Prostate gland (tissue), 2 donors: ENCODE data around the gene CFAP47.

Experiments
- POLR2A ChIP-seq: fragments of 450-650 bp; IDR thresholded peaks from one replicate; pipeline ENCODE4 v1.6.1; 2016; ENCODE audit warnings: antibody characterized with exemption, mild to moderate bottlenecking
- TF ChIP-seq, protein P1 (sequence below), 4 experiments: fragments of 200-600 bp in 2 of 4; fragments of 450-650 bp in 2 of 4; sonication (generic) in 2 of 4; IDR thresholded peaks; 1 replicate in 3 of 4; 2 replicates in 1 of 4; pipeline ENCODE4 v1.5.1; 2016 to 2019; ENCODE audit warnings: antibody characterized with exemption in 4 of 4, mild to moderate bottlenecking in 2 of 4, moderate library complexity in 2 of 4

DNA sequence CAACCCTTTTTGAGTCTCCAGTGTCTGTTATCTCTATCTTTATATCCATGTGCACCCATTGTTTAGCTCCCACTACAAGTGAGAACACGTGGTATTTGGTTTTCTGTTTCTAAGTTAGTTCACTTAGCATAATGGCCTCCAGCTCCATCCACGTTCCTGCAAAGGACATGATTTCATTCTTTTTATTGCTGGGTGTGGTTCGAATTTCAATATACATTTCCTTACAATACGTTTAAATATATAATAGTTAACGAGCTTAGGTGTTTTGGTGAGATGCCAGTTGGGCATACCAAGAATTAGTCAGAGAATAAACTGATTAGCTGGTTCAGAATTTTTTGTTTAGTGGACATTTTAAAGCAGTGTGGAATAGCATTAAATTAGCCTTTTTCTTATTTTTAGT lies 196.7 kb downstream of the CFAP47 start:
- no peak for TF ChIP-seq POLR2A
- TF ChIP-seq, protein P1, sequence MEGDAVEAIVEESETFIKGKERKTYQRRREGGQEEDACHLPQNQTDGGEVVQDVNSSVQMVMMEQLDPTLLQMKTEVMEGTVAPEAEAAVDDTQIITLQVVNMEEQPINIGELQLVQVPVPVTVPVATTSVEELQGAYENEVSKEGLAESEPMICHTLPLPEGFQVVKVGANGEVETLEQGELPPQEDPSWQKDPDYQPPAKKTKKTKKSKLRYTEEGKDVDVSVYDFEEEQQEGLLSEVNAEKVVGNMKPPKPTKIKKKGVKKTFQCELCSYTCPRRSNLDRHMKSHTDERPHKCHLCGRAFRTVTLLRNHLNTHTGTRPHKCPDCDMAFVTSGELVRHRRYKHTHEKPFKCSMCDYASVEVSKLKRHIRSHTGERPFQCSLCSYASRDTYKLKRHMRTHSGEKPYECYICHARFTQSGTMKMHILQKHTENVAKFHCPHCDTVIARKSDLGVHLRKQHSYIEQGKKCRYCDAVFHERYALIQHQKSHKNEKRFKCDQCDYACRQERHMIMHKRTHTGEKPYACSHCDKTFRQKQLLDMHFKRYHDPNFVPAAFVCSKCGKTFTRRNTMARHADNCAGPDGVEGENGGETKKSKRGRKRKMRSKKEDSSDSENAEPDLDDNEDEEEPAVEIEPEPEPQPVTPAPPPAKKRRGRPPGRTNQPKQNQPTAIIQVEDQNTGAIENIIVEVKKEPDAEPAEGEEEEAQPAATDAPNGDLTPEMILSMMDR (IDR thresholded peaks at IDR 0.05), result no peak
